HG03097 (cell line): ENCODE results near the gene MALT1.
A peak's percentile ranks its signal among the peaks of the same experiment; 100 is the strongest.

ENCODE experiments used
- ATAC-seq: cut with Tn5 transposase; IDR thresholded peaks from one replicate; pipeline ENCODE4 v1.9.1; 2021; ENCODE audit not compliant: unreplicated experiment, low FRiP score

MALT1 gene

GRCh38 chr18:58682429-58683069 lies 11.3 kb downstream of the MALT1 start:
- ATAC-seq: no peak

- peak; percentile 73 for ATAC-seq
Observed at GRCh38 chr18:58687871-58688308, 16.6 kb downstream of the MALT1 start.

GRCh38 chr18:58690259-58690658 lies 19.0 kb downstream of the MALT1 start:
- ATAC-seq: no peak

- ATAC-seq: no peak
Observed at GRCh38 chr18:58691256-58691655, 20.0 kb downstream of the MALT1 start.

- no peak for ATAC-seq
Observed at GRCh38 chr18:58692422-58693185, 21.3 kb downstream of the MALT1 start.

GRCh38 chr18:58694221-58694620 lies 23.0 kb downstream of the MALT1 start:
- ATAC-seq: no peak

GRCh38 chr18:58694720-58695468 lies 23.6 kb downstream of the MALT1 start:
- ATAC-seq: no peak

GRCh38 chr18:58695772-58696171 lies 24.5 kb downstream of the MALT1 start:
- ATAC-seq: no peak

- no peak for ATAC-seq
Observed at GRCh38 chr18:58697146-58697545, 25.9 kb downstream of the MALT1 start.

GRCh38 chr18:58698701-58699193 lies 27.5 kb downstream of the MALT1 start:
- ATAC-seq: no peak

GRCh38 chr18:58699551-58699950 lies 28.3 kb downstream of the MALT1 start:
- ATAC-seq: no peak

- no peak for ATAC-seq
Observed at GRCh38 chr18:58700209-58700608, 28.9 kb downstream of the MALT1 start.

- ATAC-seq: no peak
Observed at GRCh38 chr18:58712930-58713329, 41.7 kb downstream of the MALT1 start.

GRCh38 chr18:58714259-58714658 lies 43.0 kb downstream of the MALT1 start:
- no peak for ATAC-seq

- ATAC-seq: no peak
Observed at GRCh38 chr18:58714821-58715220, 43.6 kb downstream of the MALT1 start.

- no peak for ATAC-seq
Observed at GRCh38 chr18:58715540-58715939, 44.3 kb downstream of the MALT1 start.

GRCh38 chr18:58716060-58716756 lies 44.9 kb downstream of the MALT1 start:
- ATAC-seq: no peak

GRCh38 chr18:58721566-58722239 lies 50.4 kb downstream of the MALT1 start:
- ATAC-seq: no peak

GRCh38 chr18:58723810-58724602 lies 52.7 kb downstream of the MALT1 start:
- ATAC-seq: no peak
